SK-N-SH treated with all-trans-retinoic acid at 6 μM for 48 hours (cell line): ENCODE data around the gene QPCT.

Source experiments
- ATAC-seq: fragments of 200-7000 bp; cut with Tn5 transposase; 3 replicates; pipeline ENCODE4 v1.9.1; 2020; ENCODE audit warnings: mild to moderate bottlenecking, moderate library complexity
- BACH2 ChIP-seq: fragments of 250-450 bp; sonication (Bioruptor Pico); IDR thresholded peaks from 2 replicates; pipeline ENCODE4 v1.9.0; 2021; ENCODE audit warnings: mild to moderate bottlenecking, borderline replicate concordance
- CREB5 ChIP-seq: fragments of 250-450 bp; sonication (Bioruptor Pico); IDR thresholded peaks from 2 replicates; pipeline ENCODE4 v1.5.1; 2020; ENCODE audit warnings: low read depth, mild to moderate bottlenecking, moderate library complexity
- CSDC2 ChIP-seq: fragments of 250-450 bp; sonication (Bioruptor Pico); IDR thresholded peaks from 2 replicates; pipeline ENCODE4 v1.5.0; 2020; ENCODE audit warnings: mild to moderate bottlenecking, moderate library complexity
- CSRNP3 ChIP-seq: fragments of 250-450 bp; sonication (Bioruptor Pico); IDR thresholded peaks from 2 replicates; pipeline ENCODE4 v1.5.1; 2021; ENCODE audit warnings: mild to moderate bottlenecking, moderate library complexity
- ESRRG ChIP-seq: fragments of 250-450 bp; sonication (Bioruptor Pico); IDR thresholded peaks from 2 replicates; pipeline ENCODE4 v1.6.1; 2021; ENCODE audit warnings: mild to moderate bottlenecking
- GLIS3 ChIP-seq: fragments of 250-450 bp; sonication (Bioruptor Pico); IDR thresholded peaks from 2 replicates; pipeline ENCODE4 v1.5.0; 2020; ENCODE audit warnings: mild to moderate bottlenecking, moderate library complexity
- ISL1 ChIP-seq: fragments of 250-450 bp; sonication (Bioruptor Pico); IDR thresholded peaks from 2 replicates; pipeline ENCODE4 v2.1.2; 2022; ENCODE audit warnings: mild to moderate bottlenecking, moderate library complexity
- OSR1 ChIP-seq: fragments of 250-450 bp; sonication (Bioruptor Pico); IDR thresholded peaks from 2 replicates; pipeline ENCODE4 v1.8.0; 2022; ENCODE audit warnings: moderate library complexity, mild to moderate bottlenecking, inconsistent platforms
- PPARA ChIP-seq: fragments of 250-450 bp; sonication (Bioruptor Pico); IDR thresholded peaks from 2 replicates; pipeline ENCODE4 v1.5.0; 2020; ENCODE audit warnings: mild to moderate bottlenecking, borderline replicate concordance
- RARB ChIP-seq: fragments of 250-450 bp; sonication (Bioruptor Pico); IDR thresholded peaks from 2 replicates; pipeline ENCODE4 v1.8.0; 2021; ENCODE audit warnings: mild to moderate bottlenecking, moderate library complexity
- SNAI2 ChIP-seq: fragments of 250-450 bp; sonication (Bioruptor Pico); IDR thresholded peaks from 2 replicates; pipeline ENCODE4 v1.5.0; 2020; ENCODE audit warnings: mild to moderate bottlenecking, moderate library complexity
- TCF4 ChIP-seq: fragments of 250-450 bp; sonication (Bioruptor Pico); IDR thresholded peaks from 2 replicates; pipeline ENCODE4 v1.8.0; 2021; ENCODE audit warnings: mild to moderate bottlenecking, moderate library complexity, borderline replicate concordance
- TOX ChIP-seq: fragments of 250-450 bp; sonication (Bioruptor Pico); IDR thresholded peaks from 2 replicates; pipeline ENCODE4 v1.8.0; 2021; ENCODE audit warnings: mild to moderate bottlenecking, moderate library complexity, borderline replicate concordance
- ZC3H10 ChIP-seq: fragments of 250-450 bp; sonication (Bioruptor Pico); IDR thresholded peaks from 2 replicates; pipeline ENCODE4 v1.5.1; 2021; ENCODE audit warnings: mild to moderate bottlenecking, moderate library complexity
- ZFP3 ChIP-seq: fragments of 250-450 bp; sonication (Bioruptor Pico); IDR thresholded peaks from 2 replicates; pipeline ENCODE4 v1.5.0; 2020; ENCODE audit warnings: mild to moderate bottlenecking, moderate library complexity
- ZFP30 ChIP-seq: fragments of 450-650 bp; formaldehyde crosslinking; IDR thresholded peaks from 2 replicates; pipeline ENCODE4 v1.5.0; 2022; ENCODE audit warnings: mild to moderate bottlenecking, moderate library complexity
- ZNF565 ChIP-seq: fragments of 450-650 bp; formaldehyde crosslinking; conservative IDR thresholded peaks from 2 replicates; pipeline ENCODE4 v1.5.0; 2020; ENCODE audit warnings: low read depth, mild to moderate bottlenecking, moderate library complexity
- ZNF70 ChIP-seq: fragments of 450-650 bp; formaldehyde crosslinking; IDR thresholded peaks from 2 replicates; pipeline ENCODE4 v1.5.0; 2020; ENCODE audit warnings: mild to moderate bottlenecking, moderate library complexity
- ZNF8 ChIP-seq: fragments of 450-650 bp; formaldehyde crosslinking; IDR thresholded peaks from 2 replicates; pipeline ENCODE4 v1.5.0; 2020; ENCODE audit warnings: mild to moderate bottlenecking, moderate library complexity
- TF ChIP-seq, protein P1 (sequence below): fragments of 250-450 bp; sonication (Bioruptor Pico); IDR thresholded peaks from 2 replicates; pipeline ENCODE4 v1.8.0; 2020; ENCODE audit warnings: mild to moderate bottlenecking, moderate library complexity, borderline replicate concordance
- TF ChIP-seq, protein P2 (sequence below): fragments of 250-450 bp; sonication (Bioruptor Pico); IDR thresholded peaks from 2 replicates; pipeline ENCODE4 v1.5.0; 2020; ENCODE audit warnings: mild to moderate bottlenecking, moderate library complexity
- TF ChIP-seq, protein P3 (sequence below): fragments of 250-450 bp; sonication (Bioruptor Pico); IDR thresholded peaks from 2 replicates; pipeline ENCODE4 v1.8.0; 2021; ENCODE audit warnings: low read depth, mild to moderate bottlenecking, moderate library complexity, borderline replicate concordance

QPCT gene

DNA sequence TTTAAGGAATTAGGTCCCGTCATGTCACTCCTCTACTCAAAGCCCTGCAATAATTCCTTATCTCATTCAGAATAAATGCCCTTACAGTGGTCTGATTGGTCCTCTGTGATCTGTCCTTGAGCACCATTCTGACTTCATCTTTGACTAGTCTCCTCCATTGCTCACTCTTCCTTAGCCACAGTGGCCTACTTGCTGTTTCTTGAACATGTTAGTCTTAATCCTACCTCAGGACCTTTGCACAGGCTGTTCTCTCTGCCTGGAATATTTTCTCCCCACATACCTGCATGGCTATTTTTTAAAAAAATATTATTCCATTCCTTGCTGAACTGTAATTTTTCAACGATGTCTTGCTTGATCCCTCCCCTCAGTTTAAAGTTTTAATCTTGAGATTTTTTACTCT is 48.0 kb downstream of the QPCT start:
- ATAC-seq = no peak
- TF ChIP-seq ZFP30 (no peak), ZFP3 (CRISPR knock-in tag) (no peak), SNAI2 (no peak), ISL1 (CRISPR knock-in tag) (no peak), RARB (CRISPR knock-in tag) (no peak), PPARA (CRISPR knock-in tag) (no peak), TCF4 (no peak), CSRNP3 (CRISPR knock-in tag) (no peak)

GRCh38 chr2:37394263-37394662 is 49.8 kb downstream of the QPCT start:
- no peak for TF ChIP-seq TCF4
- TF ChIP-seq TOX (CRISPR knock-in tag) = no peak
- TF ChIP-seq PPARA (CRISPR knock-in tag) = no peak
- no peak for TF ChIP-seq ZNF565 (CRISPR knock-in tag)
- no peak for TF ChIP-seq CSRNP3 (CRISPR knock-in tag)
- no peak for TF ChIP-seq ZNF8 (CRISPR knock-in tag)
- no peak for TF ChIP-seq ESRRG (CRISPR knock-in tag)
- no peak for TF ChIP-seq RARB (CRISPR knock-in tag)
- no peak for TF ChIP-seq GLIS3
- no peak for TF ChIP-seq ZFP30
- no peak for TF ChIP-seq CSDC2
- TF ChIP-seq ZC3H10 (CRISPR knock-in tag) = no peak
- TF ChIP-seq ZNF70 (CRISPR knock-in tag) = no peak
- no peak for ATAC-seq

DNA sequence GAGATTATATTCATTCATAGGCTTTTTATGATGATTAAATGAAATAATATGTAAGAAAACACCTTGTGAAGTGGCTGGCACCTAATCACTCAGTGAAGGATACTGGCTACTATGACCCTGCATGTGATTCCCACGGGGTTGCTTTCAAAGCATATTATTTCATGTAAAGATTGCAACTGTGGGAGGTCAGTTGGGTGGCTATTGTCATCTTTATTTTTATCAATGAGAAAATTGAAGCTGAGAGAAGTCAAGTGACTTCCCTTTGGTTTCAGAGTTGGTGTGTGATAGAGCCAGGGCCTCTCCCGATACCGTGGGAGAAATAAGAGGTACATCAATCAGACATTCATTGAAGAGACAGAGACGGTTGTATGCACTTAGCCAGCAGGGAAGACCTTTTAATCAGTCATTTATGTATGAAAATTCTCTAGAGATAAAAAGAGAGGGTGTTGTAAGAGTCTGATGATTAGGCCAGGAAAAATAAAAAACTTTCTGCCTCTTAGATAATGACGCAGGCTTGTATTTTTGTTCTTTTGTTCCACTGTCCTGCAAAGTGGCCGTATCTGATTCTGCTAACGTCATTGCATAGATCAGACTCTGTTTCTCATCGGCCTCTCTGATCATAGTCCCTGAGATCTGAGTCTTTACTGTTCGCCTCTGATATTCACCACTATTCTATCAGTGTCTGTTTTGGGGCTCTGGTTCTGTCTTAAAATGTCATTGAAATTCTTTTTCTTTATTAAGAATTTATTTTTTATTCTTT is 50.5 kb downstream of the QPCT start:
- no peak for ATAC-seq
- TF ChIP-seq TCF4 (no peak), ZFP3 (CRISPR knock-in tag) (no peak), ZNF70 (CRISPR knock-in tag) (0 out of 2 replicates have a peak, but pooled peaks have one; percentile 6)
- TF ChIP-seq, protein P1, sequence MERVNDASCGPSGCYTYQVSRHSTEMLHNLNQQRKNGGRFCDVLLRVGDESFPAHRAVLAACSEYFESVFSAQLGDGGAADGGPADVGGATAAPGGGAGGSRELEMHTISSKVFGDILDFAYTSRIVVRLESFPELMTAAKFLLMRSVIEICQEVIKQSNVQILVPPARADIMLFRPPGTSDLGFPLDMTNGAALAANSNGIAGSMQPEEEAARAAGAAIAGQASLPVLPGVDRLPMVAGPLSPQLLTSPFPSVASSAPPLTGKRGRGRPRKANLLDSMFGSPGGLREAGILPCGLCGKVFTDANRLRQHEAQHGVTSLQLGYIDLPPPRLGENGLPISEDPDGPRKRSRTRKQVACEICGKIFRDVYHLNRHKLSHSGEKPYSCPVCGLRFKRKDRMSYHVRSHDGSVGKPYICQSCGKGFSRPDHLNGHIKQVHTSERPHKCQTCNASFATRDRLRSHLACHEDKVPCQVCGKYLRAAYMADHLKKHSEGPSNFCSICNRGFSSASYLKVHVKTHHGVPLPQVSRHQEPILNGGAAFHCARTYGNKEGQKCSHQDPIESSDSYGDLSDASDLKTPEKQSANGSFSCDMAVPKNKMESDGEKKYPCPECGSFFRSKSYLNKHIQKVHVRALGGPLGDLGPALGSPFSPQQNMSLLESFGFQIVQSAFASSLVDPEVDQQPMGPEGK (CRISPR knock-in tag) = no peak
- TF ChIP-seq, protein P2, sequence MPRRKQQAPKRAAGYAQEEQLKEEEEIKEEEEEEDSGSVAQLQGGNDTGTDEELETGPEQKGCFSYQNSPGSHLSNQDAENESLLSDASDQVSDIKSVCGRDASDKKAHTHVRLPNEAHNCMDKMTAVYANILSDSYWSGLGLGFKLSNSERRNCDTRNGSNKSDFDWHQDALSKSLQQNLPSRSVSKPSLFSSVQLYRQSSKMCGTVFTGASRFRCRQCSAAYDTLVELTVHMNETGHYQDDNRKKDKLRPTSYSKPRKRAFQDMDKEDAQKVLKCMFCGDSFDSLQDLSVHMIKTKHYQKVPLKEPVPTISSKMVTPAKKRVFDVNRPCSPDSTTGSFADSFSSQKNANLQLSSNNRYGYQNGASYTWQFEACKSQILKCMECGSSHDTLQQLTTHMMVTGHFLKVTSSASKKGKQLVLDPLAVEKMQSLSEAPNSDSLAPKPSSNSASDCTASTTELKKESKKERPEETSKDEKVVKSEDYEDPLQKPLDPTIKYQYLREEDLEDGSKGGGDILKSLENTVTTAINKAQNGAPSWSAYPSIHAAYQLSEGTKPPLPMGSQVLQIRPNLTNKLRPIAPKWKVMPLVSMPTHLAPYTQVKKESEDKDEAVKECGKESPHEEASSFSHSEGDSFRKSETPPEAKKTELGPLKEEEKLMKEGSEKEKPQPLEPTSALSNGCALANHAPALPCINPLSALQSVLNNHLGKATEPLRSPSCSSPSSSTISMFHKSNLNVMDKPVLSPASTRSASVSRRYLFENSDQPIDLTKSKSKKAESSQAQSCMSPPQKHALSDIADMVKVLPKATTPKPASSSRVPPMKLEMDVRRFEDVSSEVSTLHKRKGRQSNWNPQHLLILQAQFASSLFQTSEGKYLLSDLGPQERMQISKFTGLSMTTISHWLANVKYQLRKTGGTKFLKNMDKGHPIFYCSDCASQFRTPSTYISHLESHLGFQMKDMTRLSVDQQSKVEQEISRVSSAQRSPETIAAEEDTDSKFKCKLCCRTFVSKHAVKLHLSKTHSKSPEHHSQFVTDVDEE (CRISPR knock-in tag) = no peak

GRCh38 chr2:37396890-37397565 is 52.6 kb downstream of the QPCT start:
- no peak for ATAC-seq
- no peak for TF ChIP-seq BACH2
- TF ChIP-seq ZNF70 (CRISPR knock-in tag) = no peak
- TF ChIP-seq, protein P3, sequence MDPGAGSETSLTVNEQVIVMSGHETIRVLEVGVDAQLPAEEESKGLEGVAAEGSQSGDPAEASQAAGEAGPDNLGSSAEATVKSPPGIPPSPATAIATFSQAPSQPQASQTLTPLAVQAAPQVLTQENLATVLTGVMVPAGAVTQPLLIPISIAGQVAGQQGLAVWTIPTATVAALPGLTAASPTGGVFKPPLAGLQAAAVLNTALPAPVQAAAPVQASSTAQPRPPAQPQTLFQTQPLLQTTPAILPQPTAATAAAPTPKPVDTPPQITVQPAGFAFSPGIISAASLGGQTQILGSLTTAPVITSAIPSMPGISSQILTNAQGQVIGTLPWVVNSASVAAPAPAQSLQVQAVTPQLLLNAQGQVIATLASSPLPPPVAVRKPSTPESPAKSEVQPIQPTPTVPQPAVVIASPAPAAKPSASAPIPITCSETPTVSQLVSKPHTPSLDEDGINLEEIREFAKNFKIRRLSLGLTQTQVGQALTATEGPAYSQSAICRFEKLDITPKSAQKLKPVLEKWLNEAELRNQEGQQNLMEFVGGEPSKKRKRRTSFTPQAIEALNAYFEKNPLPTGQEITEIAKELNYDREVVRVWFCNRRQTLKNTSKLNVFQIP (CRISPR knock-in tag) = no peak
- TF ChIP-seq OSR1 (CRISPR knock-in tag) = no peak
- TF ChIP-seq TOX (CRISPR knock-in tag) = no peak
- no peak for TF ChIP-seq ESRRG (CRISPR knock-in tag)
- TF ChIP-seq CREB5 (CRISPR knock-in tag) = no peak
- TF ChIP-seq CSRNP3 (CRISPR knock-in tag) = no peak
